Trophoblast cell (in vitro differentiated cells and primary cell): Measurements from ENCODE around the gene CPNE9.

Source experiments
- DNase-seq, 2 donors: peaks; one replicate each; pipeline ENCODE4 v3.0.0-alpha.2; 2016
- H2AFZ ChIP-seq: 2 replicates; pipeline ENCODE4 v1.6.1; 2013; ENCODE audit warnings: low read length, moderate library complexity, mild to moderate bottlenecking; ENCODE audit not compliant: insufficient read depth, poor library complexity
- H2AK5ac ChIP-seq: 2 replicates; pipeline ENCODE4 v1.6.1; 2013; ENCODE audit warnings: mild to moderate bottlenecking, low read length
- H2BK120ac ChIP-seq: 2 replicates; pipeline ENCODE4 v1.6.1; 2013; ENCODE audit warnings: low read length, mild to moderate bottlenecking, moderate library complexity; ENCODE audit not compliant: insufficient read depth, poor library complexity
- H2BK12ac ChIP-seq: 2 replicates; pipeline ENCODE4 v1.6.1; 2013; ENCODE audit warnings: mild to moderate bottlenecking, low read length, moderate library complexity
- H2BK5ac ChIP-seq: 2 replicates; pipeline ENCODE4 v1.6.1; 2013; ENCODE audit warnings: low read length, low read depth, moderate library complexity, mild to moderate bottlenecking; ENCODE audit not compliant: poor library complexity
- H3K14ac ChIP-seq: 2 replicates; pipeline ENCODE4 v1.6.1; 2013; ENCODE audit warnings: mild to moderate bottlenecking, low read length
- H3K18ac ChIP-seq: 2 replicates; pipeline ENCODE4 v1.6.1; 2013; ENCODE audit warnings: mild to moderate bottlenecking, low read length
- H3K23ac ChIP-seq: 2 replicates; pipeline ENCODE4 v1.6.1; 2013; ENCODE audit warnings: low read length
- H3K27ac ChIP-seq: 2 replicates; pipeline ENCODE4 v1.5.1; 2013; ENCODE audit warnings: low read depth, mild to moderate bottlenecking, inconsistent platforms, low read length, moderate library complexity
- H3K27me3 ChIP-seq: 2 replicates; pipeline ENCODE4 v1.6.1; 2013; ENCODE audit warnings: inconsistent platforms, mild to moderate bottlenecking, low read length, moderate library complexity; ENCODE audit not compliant: insufficient read depth
- H3K36me3 ChIP-seq, 2 experiments: 1 replicate in 1 of 2; 2 replicates in 1 of 2; pipeline ENCODE4 v1.6.1; 2013; ENCODE audit warnings: low read length in 2 of 2, mild to moderate bottlenecking in 2 of 2, moderate library complexity in 1 of 2; ENCODE audit not compliant: insufficient read depth in 2 of 2, control insufficient read depth in 1 of 2
- H3K4ac ChIP-seq: 2 replicates; pipeline ENCODE4 v1.6.1; 2013; ENCODE audit warnings: low read depth, mild to moderate bottlenecking, low read length, moderate library complexity
- H3K4me1 ChIP-seq, 2 experiments: 1 replicate in 1 of 2; 2 replicates in 1 of 2; pipeline ENCODE4 v1.6.1; 2013; ENCODE audit warnings: low read length in 2 of 2, mild to moderate bottlenecking in 2 of 2, moderate library complexity in 1 of 2; ENCODE audit not compliant: insufficient read depth in 2 of 2, control insufficient read depth in 1 of 2
- H3K4me2 ChIP-seq: 2 replicates; pipeline ENCODE4 v1.6.1; 2013; ENCODE audit warnings: inconsistent platforms, mild to moderate bottlenecking, low read length, moderate library complexity
- H3K4me3 ChIP-seq: 2 replicates; pipeline ENCODE4 v1.5.1; 2013; ENCODE audit warnings: mild to moderate bottlenecking, low read depth, low read length, inconsistent platforms
- H3K79me1 ChIP-seq: one replicate; pipeline ENCODE4 v1.6.1; 2013; ENCODE audit warnings: low read length
- H3K79me2 ChIP-seq: 2 replicates; pipeline ENCODE4 v1.6.1; 2013; ENCODE audit warnings: low read length, mild to moderate bottlenecking; ENCODE audit not compliant: control insufficient read depth, insufficient read depth, poor library complexity
- H3K9ac ChIP-seq: 2 replicates; pipeline ENCODE4 v1.6.1; 2013; ENCODE audit warnings: mild to moderate bottlenecking, low read length
- H3K9me3 ChIP-seq: 2 replicates; pipeline ENCODE4 v1.6.1; 2013; ENCODE audit warnings: low read depth, mild to moderate bottlenecking, control low read depth, inconsistent platforms, low read length; ENCODE audit not compliant: insufficient read depth
- H4K12ac ChIP-seq: 2 replicates; pipeline ENCODE4 v1.6.1; 2013; ENCODE audit warnings: low read depth, mild to moderate bottlenecking, low read length, moderate library complexity
- H4K8ac ChIP-seq: 2 replicates; pipeline ENCODE4 v1.6.1; 2013; ENCODE audit warnings: low read depth, mild to moderate bottlenecking, low read length, moderate library complexity
- H4K91ac ChIP-seq: one replicate; pipeline ENCODE4 v1.6.1; 2013; ENCODE audit warnings: low read depth, mild to moderate bottlenecking, low read length, moderate library complexity
- WGBS: extraction: QIAGEN DNeasy Blood & Tissue Kit; methylation state at CpG from one replicate; pipeline ENCODE4 v1.1.7; 2013; ENCODE audit warnings: missing lambda C conversion rate; ENCODE audit not compliant: insufficient read length, insufficient coverage; ENCODE audit errors: extremely low coverage; 5-methylcytosine and 5-hydroxymethylcytosine counted together

Gene CPNE9

DNA sequence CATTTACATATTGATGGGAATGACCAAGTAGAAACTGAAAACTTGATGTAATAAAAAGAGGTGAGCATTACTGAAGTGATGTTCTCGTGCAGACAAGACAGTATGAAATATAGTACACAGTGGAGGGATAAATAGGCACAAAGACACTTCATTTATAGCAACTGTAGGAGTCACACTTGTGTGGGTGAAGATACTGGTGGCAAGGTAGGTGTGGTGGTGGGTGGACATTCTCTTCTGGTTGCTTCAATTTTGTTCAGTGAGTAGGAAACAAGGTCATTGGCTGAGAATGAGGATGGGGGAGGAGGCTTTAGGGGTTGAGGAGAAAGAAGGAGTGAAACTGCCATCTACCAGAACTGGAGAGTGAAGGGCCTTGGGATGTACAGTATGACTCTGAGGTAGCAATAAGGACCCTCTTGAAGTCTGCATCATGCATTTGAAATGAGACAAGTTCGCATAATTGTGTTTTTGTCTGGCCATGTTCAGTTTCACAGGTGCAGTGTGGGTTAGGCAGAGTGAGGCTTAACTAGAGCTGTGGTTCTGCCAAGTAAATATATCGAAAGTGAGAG lies 6.6 kb downstream of the CPNE9 start:
- DNase-seq = no peak
- Histone ChIP-seq H3K18ac (no peak overlapping the region), H3K27ac (no peak overlapping the region), H2AFZ (no peak overlapping the region), H3K9me3 (peaks cover 7% of the 10 kb centered on the region), H3K79me2 (no peaks in the 10 kb centered on the region), H3K4me3 (no peak overlapping the region), H2BK120ac (no peak overlapping the region), H4K91ac (no peak overlapping the region), H3K4me1 (no peaks in the 10 kb centered on the region), H2BK5ac (no peak overlapping the region), H3K27me3 (peaks cover 4% of the 10 kb centered on the region), H2BK12ac (no peak overlapping the region), H3K79me1 (no peaks in the 10 kb centered on the region), H4K12ac (no peak overlapping the region), H3K36me3 (no peaks in the 10 kb centered on the region), H3K23ac (no peak overlapping the region), H3K4ac (no peak overlapping the region), H3K9ac (no peak overlapping the region), H4K8ac (no peak overlapping the region), H3K4me2 (no peak overlapping the region), H2AK5ac (no peak overlapping the region), H3K14ac (no peak overlapping the region)
- no CpG with 5 or more reads among the region's 3 CpGs for WGBS

DNA sequence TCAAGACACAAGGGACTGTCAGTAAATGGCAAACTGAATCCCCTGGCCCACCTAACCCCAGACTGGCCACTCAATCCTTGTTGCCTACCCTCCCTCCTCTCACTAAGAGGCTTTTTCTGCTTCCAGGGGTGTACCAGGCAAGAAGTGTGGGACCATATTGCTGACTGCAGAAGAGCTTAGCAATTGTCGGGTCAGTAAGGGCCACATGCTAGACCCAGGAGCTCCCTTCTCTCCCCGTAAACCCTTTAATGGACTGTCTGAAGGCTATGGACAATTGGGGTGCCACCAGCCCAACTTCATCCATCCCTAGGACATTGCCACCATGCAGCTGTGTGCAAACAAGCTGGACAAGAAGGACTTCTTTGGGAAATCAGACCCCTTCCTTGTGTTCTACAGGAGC lies 8.8 kb downstream of the CPNE9 start:
- Histone ChIP-seq H4K12ac (no peak overlapping the region), H3K9me3 (no peaks in the 10 kb centered on the region), H4K91ac (no peak overlapping the region), H3K14ac (no peak overlapping the region), H4K8ac (no peak overlapping the region), H2BK12ac (no peak overlapping the region), H3K4me2 (no peak overlapping the region), H3K18ac (no peak overlapping the region), H3K36me3 (no peaks in the 10 kb centered on the region), H3K23ac (no peak overlapping the region), H2AK5ac (no peak overlapping the region), H2AFZ (no peak overlapping the region), H3K27me3 (no peaks in the 10 kb centered on the region), H3K4me1 (no peaks in the 10 kb centered on the region), H2BK120ac (no peak overlapping the region), H3K79me1 (no peaks in the 10 kb centered on the region), H3K27ac (no peak overlapping the region), H3K4me3 (no peak overlapping the region), H3K9ac (no peak overlapping the region), H3K79me2 (no peaks in the 10 kb centered on the region), H3K4ac (no peak overlapping the region), H2BK5ac (no peak overlapping the region)
- no peak for DNase-seq
- WGBS = no CpG with 5 or more reads among the region's 2 CpGs

DNA sequence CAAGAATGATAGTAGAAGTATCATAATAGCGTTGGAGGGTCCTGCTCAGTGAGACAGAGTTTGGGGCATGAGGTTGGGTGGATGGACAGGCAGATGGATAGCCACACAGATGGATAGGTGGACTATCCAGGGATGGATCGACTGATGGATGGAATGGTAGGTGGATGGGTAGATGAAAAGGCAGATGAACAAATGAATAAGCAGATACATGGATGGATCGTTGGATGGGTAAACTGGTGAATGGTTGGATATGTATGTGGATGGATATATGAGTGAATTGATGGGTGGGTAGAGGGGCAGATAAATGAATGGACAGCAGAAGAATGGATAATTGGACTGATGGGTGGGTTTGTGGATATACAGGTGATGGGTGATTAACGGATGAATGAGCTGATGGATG lies 9.5 kb downstream of the CPNE9 start:
- Histone ChIP-seq H3K18ac (no peak overlapping the region), H2AFZ (no peak overlapping the region), H3K36me3 (no peaks in the 10 kb centered on the region), H3K4me2 (no peak overlapping the region), H2AK5ac (no peak overlapping the region), H3K27me3 (no peaks in the 10 kb centered on the region), H4K12ac (no peak overlapping the region), H2BK12ac (no peak overlapping the region), H3K79me2 (no peaks in the 10 kb centered on the region), H3K79me1 (no peaks in the 10 kb centered on the region), H4K8ac (no peak overlapping the region), H3K27ac (no peak overlapping the region), H3K9me3 (no peaks in the 10 kb centered on the region), H3K4me1 (no peaks in the 10 kb centered on the region), H3K4me3 (no peak overlapping the region), H3K14ac (no peak overlapping the region), H2BK120ac (no peak overlapping the region), H4K91ac (no peak overlapping the region), H3K23ac (no peak overlapping the region), H3K9ac (no peak overlapping the region), H2BK5ac (no peak overlapping the region), H3K4ac (no peak overlapping the region)
- no peak for DNase-seq
- 100% methylated on average over 2 of the region's 4 CpGs for WGBS

DNA sequence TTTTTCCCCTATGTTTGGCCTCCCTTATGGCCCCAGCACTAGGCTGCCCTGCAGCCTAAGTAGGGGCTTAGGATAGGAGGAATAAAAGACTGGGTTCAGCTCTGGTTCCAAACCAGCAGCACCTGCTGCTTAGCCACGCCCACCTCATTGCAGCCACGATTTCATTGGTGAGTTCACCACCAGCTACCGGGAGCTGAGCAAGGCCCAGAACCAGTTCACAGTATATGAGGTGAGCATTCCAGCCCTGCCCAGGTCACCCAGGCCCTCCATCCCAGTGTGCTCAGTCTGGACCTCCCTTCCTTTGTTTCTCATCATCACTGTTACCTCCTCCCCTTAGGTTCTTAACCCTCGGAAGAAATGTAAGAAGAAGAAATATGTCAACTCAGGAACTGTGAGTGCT lies 11.5 kb downstream of the CPNE9 start:
- no peak overlapping the region for H3K14ac ChIP-seq
- H3K36me3 ChIP-seq = no peaks in the 10 kb centered on the region
- H3K79me1 ChIP-seq = no peaks in the 10 kb centered on the region
- no peak overlapping the region for H4K12ac ChIP-seq
- DNase-seq = no peak
- no peak overlapping the region for H3K18ac ChIP-seq
- H3K23ac ChIP-seq = no peak overlapping the region
- H3K27ac ChIP-seq = no peak overlapping the region
- no peaks in the 10 kb centered on the region for H3K9me3 ChIP-seq
- H2AK5ac ChIP-seq = no peak overlapping the region
- H3K4me2 ChIP-seq = no peak overlapping the region
- no peak overlapping the region for H3K4ac ChIP-seq
- H4K8ac ChIP-seq = no peak overlapping the region
- WGBS = no CpG with 5 or more reads among the region's 4 CpGs
- H3K9ac ChIP-seq = no peak overlapping the region
- no peak overlapping the region for H2BK120ac ChIP-seq
- H3K79me2 ChIP-seq = no peaks in the 10 kb centered on the region
- H3K27me3 ChIP-seq = no peaks in the 10 kb centered on the region
- no peak overlapping the region for H2AFZ ChIP-seq
- no peak overlapping the region for H4K91ac ChIP-seq
- no peaks in the 10 kb centered on the region for H3K4me1 ChIP-seq
- no peak overlapping the region for H2BK12ac ChIP-seq
- H3K4me3 ChIP-seq = no peak overlapping the region
- no peak overlapping the region for H2BK5ac ChIP-seq
